ENCODE results near the gene IGF2BP3.

The IGF2BP3 gene

GRCh38 chr7:23380556-23380955 lies 89.7 kb downstream of the IGF2BP3 start:
- no peak for DNase-seq (ENCODE audit: low read depth in 1 of 2, low spot score in 1 of 2)

GRCh38 chr7:23378996-23379395 lies 91.3 kb downstream of the IGF2BP3 start:
- DNase-seq (ENCODE audit: low read depth in 1 of 2, low spot score in 1 of 2), result no peak

- DNase-seq (ENCODE audit: low read depth in 1 of 2, low spot score in 1 of 2), result no peak
Observed at GRCh38 chr7:23377134-23377533, 93.2 kb downstream of the IGF2BP3 start.

GRCh38 chr7:23373151-23374004 lies 96.9 kb downstream of the IGF2BP3 start:
- peak in 1 of 2 donors; percentile 77 for DNase-seq (ENCODE audit: low read depth in 1 of 2, low spot score in 1 of 2)

- no peak for DNase-seq (ENCODE audit: low read depth in 1 of 2, low spot score in 1 of 2)
Observed at GRCh38 chr7:23372611-23373010, 97.7 kb downstream of the IGF2BP3 start.

- no peak for DNase-seq (ENCODE audit: low read depth in 1 of 2, low spot score in 1 of 2)
Observed at GRCh38 chr7:23371654-23372053, 98.6 kb downstream of the IGF2BP3 start.

GRCh38 chr7:23369695-23370404 lies 100.4 kb downstream of the IGF2BP3 start:
- DNase-seq (ENCODE audit: low read depth in 1 of 2, low spot score in 1 of 2), result no peak

GRCh38 chr7:23369100-23369499 lies 101.2 kb downstream of the IGF2BP3 start:
- DNase-seq (ENCODE audit: low read depth in 1 of 2, low spot score in 1 of 2), result no peak

GRCh38 chr7:23358152-23358674 lies 112.1 kb downstream of the IGF2BP3 start:
- no peak for DNase-seq (ENCODE audit: low read depth in 1 of 2, low spot score in 1 of 2)

- no peak for DNase-seq (ENCODE audit: low read depth in 1 of 2, low spot score in 1 of 2)
Observed at GRCh38 chr7:23357190-23358093, 112.8 kb downstream of the IGF2BP3 start.

GRCh38 chr7:23356726-23357125 lies 113.6 kb downstream of the IGF2BP3 start:
- DNase-seq (ENCODE audit: low read depth in 1 of 2, low spot score in 1 of 2), result no peak

- no peak for DNase-seq (ENCODE audit: low read depth in 1 of 2, low spot score in 1 of 2)
Observed at GRCh38 chr7:23356168-23356567, 114.1 kb downstream of the IGF2BP3 start.

- no peak for DNase-seq (ENCODE audit: low read depth in 1 of 2, low spot score in 1 of 2)
Observed at GRCh38 chr7:23353172-23353571, 117.1 kb downstream of the IGF2BP3 start.

GRCh38 chr7:23350466-23350865 lies 119.8 kb downstream of the IGF2BP3 start:
- no peak for DNase-seq (ENCODE audit: low read depth in 1 of 2, low spot score in 1 of 2)

GRCh38 chr7:23349484-23350157 lies 120.7 kb downstream of the IGF2BP3 start:
- no peak for DNase-seq (ENCODE audit: low read depth in 1 of 2, low spot score in 1 of 2)

- DNase-seq (ENCODE audit: low read depth in 1 of 2, low spot score in 1 of 2), result no peak
Observed at GRCh38 chr7:23347682-23348180, 122.6 kb downstream of the IGF2BP3 start.

GRCh38 chr7:23347033-23347681 lies 123.1 kb downstream of the IGF2BP3 start:
- no peak for DNase-seq (ENCODE audit: low read depth in 1 of 2, low spot score in 1 of 2)

- no peak for DNase-seq (ENCODE audit: low read depth in 1 of 2, low spot score in 1 of 2)
Observed at GRCh38 chr7:23346316-23346715, 124.0 kb downstream of the IGF2BP3 start.

GRCh38 chr7:23345601-23346000 lies 124.7 kb downstream of the IGF2BP3 start:
- DNase-seq (ENCODE audit: low read depth in 1 of 2, low spot score in 1 of 2), result no peak
